ENCODE results near the gene FBRSL1.

DNA sequence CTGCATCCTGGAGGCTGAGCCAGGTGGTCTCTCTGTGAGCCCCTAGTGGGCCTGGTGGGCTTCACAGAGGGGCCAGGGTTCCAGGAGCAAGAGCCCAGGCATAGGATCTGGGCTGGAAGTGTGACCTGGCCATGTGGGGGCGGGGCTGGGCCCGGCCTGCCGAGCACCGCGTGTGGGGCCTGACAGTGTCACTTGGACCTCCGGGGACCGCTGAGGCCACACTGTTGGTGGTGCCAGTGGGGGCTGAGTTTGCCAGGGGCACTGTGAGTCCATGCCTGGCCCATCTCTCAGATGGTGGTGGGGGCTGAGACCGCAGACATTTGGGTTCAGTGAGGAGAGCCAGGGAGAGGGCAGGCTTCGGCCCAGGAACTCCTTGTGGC lies 5.2 kb downstream of the FBRSL1 start:
- TF ChIP-seq, protein P1, sequence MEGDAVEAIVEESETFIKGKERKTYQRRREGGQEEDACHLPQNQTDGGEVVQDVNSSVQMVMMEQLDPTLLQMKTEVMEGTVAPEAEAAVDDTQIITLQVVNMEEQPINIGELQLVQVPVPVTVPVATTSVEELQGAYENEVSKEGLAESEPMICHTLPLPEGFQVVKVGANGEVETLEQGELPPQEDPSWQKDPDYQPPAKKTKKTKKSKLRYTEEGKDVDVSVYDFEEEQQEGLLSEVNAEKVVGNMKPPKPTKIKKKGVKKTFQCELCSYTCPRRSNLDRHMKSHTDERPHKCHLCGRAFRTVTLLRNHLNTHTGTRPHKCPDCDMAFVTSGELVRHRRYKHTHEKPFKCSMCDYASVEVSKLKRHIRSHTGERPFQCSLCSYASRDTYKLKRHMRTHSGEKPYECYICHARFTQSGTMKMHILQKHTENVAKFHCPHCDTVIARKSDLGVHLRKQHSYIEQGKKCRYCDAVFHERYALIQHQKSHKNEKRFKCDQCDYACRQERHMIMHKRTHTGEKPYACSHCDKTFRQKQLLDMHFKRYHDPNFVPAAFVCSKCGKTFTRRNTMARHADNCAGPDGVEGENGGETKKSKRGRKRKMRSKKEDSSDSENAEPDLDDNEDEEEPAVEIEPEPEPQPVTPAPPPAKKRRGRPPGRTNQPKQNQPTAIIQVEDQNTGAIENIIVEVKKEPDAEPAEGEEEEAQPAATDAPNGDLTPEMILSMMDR (IDR thresholded peaks at IDR 0.05; ENCODE audit: low read depth, low read length): no peak
- no peak for TF ChIP-seq POLR2A (IDR thresholded peaks at IDR 0.05; ENCODE audit: extremely low read depth, insufficient read length)
- no peak for TF ChIP-seq MYC (IDR thresholded peaks at IDR 0.05; ENCODE audit: low read depth, low read length)
- TF ChIP-seq, protein P2, sequence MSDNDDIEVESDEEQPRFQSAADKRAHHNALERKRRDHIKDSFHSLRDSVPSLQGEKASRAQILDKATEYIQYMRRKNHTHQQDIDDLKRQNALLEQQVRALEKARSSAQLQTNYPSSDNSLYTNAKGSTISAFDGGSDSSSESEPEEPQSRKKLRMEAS (IDR thresholded peaks at IDR 0.05; ENCODE audit: low read depth, low read length): no peak
